22Rv1 (cell line): ENCODE measurements around the gene NFIX.
A peak's percentile ranks its signal among the peaks of the same experiment; 100 is the strongest.

Experiments used
- H3K27ac ChIP-seq: fragments of 450-650 bp; 2 replicates; pipeline ENCODE4 v1.5.1; 2017
- ZFX ChIP-seq: fragments of 450-650 bp; IDR thresholded peaks from 2 replicates; pipeline ENCODE4 v1.6.1; 2017; ENCODE audit warnings: antibody characterized with exemption, borderline replicate concordance
- TF ChIP-seq, protein P1 (sequence below): fragments of 450-650 bp; IDR thresholded peaks from 2 replicates; pipeline ENCODE4 v1.5.1; 2017; ENCODE audit warnings: mild to moderate bottlenecking

The NFIX gene

GRCh38 chr19:13050274-13050673 is 55.0 kb downstream of the NFIX start:
- TF ChIP-seq, protein P1, sequence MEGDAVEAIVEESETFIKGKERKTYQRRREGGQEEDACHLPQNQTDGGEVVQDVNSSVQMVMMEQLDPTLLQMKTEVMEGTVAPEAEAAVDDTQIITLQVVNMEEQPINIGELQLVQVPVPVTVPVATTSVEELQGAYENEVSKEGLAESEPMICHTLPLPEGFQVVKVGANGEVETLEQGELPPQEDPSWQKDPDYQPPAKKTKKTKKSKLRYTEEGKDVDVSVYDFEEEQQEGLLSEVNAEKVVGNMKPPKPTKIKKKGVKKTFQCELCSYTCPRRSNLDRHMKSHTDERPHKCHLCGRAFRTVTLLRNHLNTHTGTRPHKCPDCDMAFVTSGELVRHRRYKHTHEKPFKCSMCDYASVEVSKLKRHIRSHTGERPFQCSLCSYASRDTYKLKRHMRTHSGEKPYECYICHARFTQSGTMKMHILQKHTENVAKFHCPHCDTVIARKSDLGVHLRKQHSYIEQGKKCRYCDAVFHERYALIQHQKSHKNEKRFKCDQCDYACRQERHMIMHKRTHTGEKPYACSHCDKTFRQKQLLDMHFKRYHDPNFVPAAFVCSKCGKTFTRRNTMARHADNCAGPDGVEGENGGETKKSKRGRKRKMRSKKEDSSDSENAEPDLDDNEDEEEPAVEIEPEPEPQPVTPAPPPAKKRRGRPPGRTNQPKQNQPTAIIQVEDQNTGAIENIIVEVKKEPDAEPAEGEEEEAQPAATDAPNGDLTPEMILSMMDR: no peak
- no peak for TF ChIP-seq ZFX
- H3K27ac ChIP-seq: peak overlapping the region; percentile 68

DNA sequence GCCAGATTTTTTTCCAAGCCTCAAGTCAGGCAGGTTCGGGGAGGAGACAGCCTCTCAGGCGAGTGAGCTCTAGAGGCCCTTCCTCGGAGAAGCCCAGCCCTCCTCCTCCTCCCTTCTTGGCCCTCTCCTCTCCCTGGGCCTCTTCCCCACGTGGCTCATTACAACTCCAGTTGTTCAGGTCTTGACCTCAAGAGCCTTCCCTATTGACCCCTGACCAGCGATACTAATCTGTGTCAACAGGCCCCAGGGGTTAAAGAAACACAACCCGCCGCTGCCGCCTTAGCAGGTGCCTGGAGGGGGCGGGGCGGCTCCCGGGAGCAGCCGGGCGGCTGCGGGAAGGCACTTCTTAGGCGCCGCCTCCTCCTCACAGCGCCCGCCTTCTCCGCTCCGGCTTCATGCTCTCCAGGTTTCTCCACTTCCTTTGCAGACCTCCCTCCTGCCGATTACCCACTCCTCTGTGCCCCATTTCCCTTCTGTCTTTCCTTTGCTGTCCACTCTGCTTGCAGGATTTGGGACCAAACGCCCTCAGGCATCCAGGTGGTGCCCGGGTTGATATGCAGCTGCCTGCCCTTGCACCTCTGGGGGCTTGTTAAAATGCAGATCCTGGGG is 56.4 kb downstream of the NFIX start:
- no peak for TF ChIP-seq ZFX
- TF ChIP-seq, protein P1: no peak
- peak overlapping the region; percentile 68 for H3K27ac ChIP-seq

- peak overlapping the region; percentile 68 for H3K27ac ChIP-seq
- no peak for TF ChIP-seq ZFX
- TF ChIP-seq, protein P1: no peak
Observed at GRCh38 chr19:13052447-13053175, 57.3 kb downstream of the NFIX start.

DNA sequence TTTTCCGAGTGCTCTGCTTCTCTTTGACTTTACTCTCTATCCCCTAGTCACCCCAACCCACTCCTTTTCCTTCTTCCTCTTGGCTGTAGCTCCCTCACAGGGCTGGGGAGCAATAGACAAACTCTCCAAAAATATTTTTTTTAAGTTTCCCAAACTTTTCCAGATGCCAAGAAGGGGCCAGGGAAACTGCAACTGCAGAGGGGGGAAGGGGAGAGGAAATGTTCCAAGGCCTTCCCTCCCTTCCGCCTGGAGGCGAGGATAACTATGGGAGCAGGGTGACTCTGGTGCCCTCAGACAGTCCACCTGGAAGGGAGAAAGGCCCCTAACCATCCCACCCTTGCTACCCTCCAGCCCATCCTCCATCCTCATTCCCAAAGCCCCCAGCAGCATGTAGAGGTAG is 58.0 kb downstream of the NFIX start:
- TF ChIP-seq, protein P1: no peak
- TF ChIP-seq ZFX: no peak
- H3K27ac ChIP-seq: peak overlapping the region; percentile 68

GRCh38 chr19:13053761-13054625 is 58.7 kb downstream of the NFIX start:
- no peak for TF ChIP-seq ZFX
- TF ChIP-seq, protein P1: no peak
- peak overlapping the region; percentile 68 for H3K27ac ChIP-seq

DNA sequence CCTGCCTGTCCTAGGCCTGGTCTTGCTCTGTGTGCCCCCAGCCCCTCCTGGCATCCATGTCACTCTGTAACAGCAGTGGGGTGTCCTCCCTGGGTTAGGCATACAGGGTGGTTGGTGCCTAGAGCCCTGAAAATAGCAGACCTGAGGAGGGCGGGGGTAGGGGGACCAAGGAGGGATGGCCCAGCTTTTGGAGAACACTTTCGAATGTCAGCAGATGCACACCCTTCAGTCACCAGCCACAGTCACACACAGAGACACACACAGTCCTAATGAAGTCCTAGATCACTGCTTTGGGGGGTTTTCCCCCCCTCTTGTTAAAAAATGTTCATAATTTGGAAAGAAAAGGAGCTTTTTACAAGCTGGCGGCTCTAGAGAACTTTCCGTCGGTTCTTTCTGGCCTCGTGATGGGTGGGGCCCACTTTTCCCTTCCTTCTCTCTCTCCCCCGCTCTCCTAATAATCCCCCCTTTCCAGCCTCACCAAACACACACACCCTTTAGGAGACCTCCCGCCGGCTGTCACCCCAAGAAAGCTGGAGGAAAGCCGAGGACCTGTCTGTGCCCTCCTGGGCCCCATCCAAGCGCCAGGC is 59.4 kb downstream of the NFIX start:
- TF ChIP-seq ZFX: no peak
- TF ChIP-seq, protein P1: no peak

More for the DNA sequence above, 59.4 kb downstream of the NFIX start:
- peak overlapping the region; percentile 68 for H3K27ac ChIP-seq
